ENCODE results near the gene EXTL2. TPM values are rescaled to one million over a fixed set of nuclear protein-coding genes. Genes with fewer than 3 reads are reported as not detected.
"Not testable (repeated sequence)": the region's sequence is repeated elsewhere in the genome, so short reads cannot be mapped to it uniquely, and the experiment has no call there.

Gene EXTL2
- polyA plus RNA-seq, 12 donors, result 25.9 to 53.2 (median 42.0) TPM; not detected in 1

- peak; percentile 20 for DNase-seq
Measured at GRCh38 chr1:100866041-100866900, 28.4 kb downstream of the EXTL2 start.

DNA sequence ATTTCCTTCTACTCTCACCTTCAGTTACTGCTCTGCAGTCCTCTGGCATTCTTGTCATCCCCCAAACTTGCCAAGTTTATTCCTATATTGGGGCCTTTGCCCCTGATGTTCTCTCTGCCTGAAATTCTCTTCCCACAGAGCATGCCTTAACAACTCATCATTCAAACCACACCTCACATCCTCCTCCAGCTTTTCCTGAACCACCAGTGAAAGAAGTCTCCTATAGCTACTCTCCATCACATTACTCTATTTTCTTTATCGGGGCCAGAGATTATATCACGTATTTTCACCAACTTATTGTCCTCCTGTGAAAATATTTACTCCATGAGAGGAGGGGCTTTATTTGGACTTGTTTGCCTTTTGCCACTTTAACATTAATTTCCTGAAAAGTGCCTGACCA is 32.1 kb downstream of the EXTL2 start:
- DNase-seq, result no peak

- no peak for DNase-seq
Measured at GRCh38 chr1:100861379-100861778, 33.3 kb downstream of the EXTL2 start.

- DNase-seq, result no peak
Measured at GRCh38 chr1:100860397-100860991, 34.1 kb downstream of the EXTL2 start.

DNA sequence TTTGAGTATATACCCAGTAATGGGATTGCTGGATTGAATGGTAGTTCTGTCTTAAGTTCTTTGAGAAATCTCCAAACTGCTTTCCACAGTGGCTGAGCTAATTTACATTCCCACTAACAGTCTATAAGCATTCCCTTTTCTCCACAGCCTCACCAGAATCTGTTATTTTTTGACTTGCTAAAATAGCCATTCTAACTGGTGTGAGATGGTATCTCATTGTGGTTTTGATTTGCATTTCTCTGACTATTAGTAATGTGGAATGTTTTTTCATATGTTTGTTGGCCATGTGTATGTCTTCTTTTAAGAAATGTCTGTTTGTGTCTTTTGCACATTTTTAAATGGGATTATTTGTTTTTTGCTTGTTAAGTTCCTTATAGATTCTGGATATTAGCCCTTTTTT is 39.5 kb downstream of the EXTL2 start:
- not testable (repeated sequence) for DNase-seq

- no peak for DNase-seq
Measured at GRCh38 chr1:100852976-100853375, 41.7 kb downstream of the EXTL2 start.

GRCh38 chr1:100851726-100852125 is 42.9 kb downstream of the EXTL2 start:
- no peak for DNase-seq

DNA sequence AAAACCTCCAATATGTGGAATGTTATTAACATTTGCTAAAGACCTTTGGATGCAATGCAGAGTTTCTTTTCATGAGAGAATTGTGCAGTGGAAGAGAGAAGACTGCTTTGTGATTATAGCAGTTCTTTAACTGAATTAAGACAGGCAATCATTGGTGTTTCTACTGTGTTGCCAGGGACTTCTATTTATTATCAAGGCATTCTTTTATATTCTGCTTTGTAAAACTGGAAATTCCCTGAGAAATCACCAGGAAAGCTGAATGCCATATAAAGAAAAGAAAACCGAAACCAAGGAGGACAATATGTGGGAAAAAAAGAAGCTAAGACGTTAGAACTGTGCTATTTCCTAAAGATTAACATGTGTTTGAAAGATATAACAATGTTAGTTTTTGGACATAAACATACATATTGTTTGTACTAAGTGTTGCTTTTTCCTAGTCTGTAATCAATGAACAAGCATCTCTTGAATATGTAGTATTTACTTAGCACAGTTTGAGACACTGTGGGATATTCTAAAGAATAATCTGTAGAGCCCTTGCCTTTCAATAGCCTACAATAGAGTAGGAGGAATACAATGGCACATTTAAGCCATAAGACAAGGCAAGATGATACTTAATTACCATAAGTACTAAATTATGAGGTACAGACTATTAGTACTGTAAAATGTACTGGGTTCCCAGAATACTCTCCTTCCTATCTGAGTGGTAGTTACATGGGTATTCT is 47.1 kb downstream of the EXTL2 start:
- no peak for DNase-seq

DNA sequence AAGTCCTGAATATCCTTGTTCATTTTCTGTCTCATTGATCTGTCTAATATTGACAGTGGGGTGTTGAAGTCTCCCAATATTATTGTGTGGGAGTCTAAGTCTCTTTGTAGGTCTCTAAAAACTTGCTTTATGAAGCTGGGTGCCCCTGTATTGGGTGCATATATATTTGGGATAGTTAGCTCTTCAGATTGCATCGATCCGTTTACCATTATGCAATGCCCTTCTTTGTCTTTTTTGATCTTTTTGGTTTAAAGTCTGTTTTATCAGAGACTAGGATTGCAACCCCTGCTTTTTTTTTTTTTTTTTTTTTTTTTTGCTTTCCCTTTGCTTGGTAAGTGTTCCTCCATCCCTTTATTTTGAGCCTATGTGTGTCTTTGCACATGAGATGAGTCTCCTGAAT is 51.5 kb downstream of the EXTL2 start:
- DNase-seq, result not testable (repeated sequence)

DNA sequence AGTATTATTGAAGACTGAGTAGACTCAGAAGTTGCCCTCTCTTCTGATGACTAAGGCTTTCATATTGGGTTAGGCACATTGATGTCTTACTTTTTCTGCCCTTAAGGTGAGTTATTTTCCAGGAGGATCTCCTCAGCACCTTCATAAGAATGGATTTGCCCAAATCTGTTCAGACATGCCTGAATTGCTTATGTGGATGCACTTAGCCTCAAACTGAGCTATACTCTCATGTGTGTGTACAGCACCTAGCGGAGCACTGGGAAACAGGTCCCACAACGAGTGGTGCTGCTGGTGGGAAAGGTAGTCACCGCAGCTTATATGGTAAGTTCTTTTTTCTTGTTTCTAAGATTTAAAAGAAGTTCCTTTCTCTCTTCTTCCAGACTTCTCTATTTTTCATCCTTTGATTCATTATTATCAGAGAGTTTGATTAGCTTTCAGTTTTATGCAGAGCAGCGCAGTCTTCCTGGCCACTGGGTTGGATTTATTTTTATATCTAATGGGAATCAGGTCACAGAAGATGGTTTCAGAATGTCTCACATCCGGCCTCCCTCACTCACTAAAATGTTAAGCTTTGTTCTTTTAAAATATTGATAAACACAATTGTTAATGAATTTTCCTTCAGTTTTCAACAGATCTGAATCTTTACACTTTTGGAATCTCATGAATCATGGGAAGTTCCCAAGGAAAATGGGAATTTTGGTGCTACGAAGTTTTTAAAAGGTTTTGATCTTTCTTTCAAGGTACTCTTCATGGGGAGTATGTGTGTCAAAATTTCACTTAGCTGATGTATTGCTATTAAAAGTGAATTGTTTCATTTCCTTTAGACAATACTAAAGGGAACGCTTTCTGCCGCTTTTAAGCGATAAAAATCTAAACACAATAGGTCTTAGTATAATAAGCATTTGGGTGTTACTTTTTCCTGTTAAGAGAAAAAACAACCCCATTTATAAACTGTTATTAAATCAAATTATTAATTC is 58.5 kb downstream of the EXTL2 start:
- no peak for DNase-seq

- no peak for DNase-seq
Measured at GRCh38 chr1:100834777-100835660, 59.6 kb downstream of the EXTL2 start.

DNA sequence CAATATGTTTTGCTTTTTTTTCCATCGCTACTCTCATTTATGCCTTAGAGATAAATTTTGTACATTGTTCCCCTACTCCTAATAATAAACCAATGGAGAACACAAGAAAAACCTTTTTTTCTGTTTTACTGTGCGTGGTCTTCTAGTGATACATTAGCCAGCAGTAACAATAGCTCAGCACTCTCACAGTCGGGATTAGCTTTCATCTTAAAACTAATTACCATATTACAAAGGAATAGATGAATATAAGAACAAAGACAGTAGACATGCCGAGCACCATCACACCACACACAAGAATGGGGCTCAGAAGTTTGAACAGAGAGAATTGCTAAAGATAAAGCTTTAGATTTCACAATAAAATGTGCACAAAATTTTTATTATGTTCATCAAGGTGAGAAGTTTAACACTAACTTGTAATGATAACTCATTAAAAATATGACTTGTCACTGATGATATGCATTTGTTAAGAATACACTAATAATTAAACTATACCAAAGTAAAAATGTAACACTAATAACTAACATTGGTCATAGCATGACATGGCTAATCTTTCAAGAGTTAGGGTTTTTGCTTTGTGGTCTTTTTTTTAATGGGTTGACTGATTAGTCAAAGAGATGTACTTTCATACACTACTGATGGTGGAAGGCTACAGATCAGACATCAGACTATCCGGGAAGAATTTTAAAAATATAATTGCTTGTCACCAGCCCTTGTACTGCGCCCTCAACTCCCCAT is 61.8 kb downstream of the EXTL2 start:
- no peak for DNase-seq

DNA sequence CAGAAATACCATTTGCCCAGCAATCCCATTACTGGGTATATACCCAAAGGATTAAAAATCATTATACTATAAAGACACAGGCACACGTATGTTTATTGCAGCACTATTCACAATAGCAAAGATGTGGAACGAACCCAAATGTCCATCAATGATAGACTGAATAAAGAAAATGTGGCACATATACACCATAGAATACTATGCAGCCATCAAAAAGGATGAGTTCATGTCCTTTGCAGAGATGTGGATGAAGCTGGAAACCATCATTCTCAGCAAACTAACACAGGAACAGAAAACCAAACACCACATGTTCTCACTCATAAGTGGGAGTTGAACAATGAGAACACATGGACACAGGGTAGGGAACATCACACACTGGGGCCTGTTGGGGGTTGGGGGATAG is 69.0 kb downstream of the EXTL2 start:
- DNase-seq, result not testable (repeated sequence)

Other genes with a start within 250 kb of the EXTL2 start
- gene VCAM1, start 175.1 kb downstream of the EXTL2 start, polyA plus RNA-seq (ENCODE audit: insufficient read length in 12 of 12), result 10 to 100 TPM in 10 of 12 donors, 1 to 10 TPM in 1, not detected in 1; 5.4 to 25.0 (median 12.4) TPM
- gene SLC30A7, start 1.2 kb upstream of the EXTL2 start, polyA plus RNA-seq (ENCODE audit: insufficient read length in 12 of 12), result 10 to 100 TPM in 11 of 12 donors, 1 to 10 TPM in 1; 8.6 to 69.7 (median 11.7) TPM
- gene DPH5, start 130.9 kb upstream of the EXTL2 start, polyA plus RNA-seq (ENCODE audit: insufficient read length in 12 of 12), result 10 to 100 TPM in 11 of 12 donors, not detected in 1; 34.7 to 68.3 (median 60.3) TPM